HG03460 (cell line): ENCODE measurements around the gene RAI1.
"Not testable (repeated sequence)": the region's sequence is repeated elsewhere in the genome, so short reads cannot be mapped to it uniquely, and the experiment has no call there.

Experiments used
- ATAC-seq: cut with Tn5 transposase; IDR thresholded peaks from one replicate; pipeline ENCODE4 v1.9.1; 2021; ENCODE audit not compliant: unreplicated experiment

The RAI1 gene, protein sequence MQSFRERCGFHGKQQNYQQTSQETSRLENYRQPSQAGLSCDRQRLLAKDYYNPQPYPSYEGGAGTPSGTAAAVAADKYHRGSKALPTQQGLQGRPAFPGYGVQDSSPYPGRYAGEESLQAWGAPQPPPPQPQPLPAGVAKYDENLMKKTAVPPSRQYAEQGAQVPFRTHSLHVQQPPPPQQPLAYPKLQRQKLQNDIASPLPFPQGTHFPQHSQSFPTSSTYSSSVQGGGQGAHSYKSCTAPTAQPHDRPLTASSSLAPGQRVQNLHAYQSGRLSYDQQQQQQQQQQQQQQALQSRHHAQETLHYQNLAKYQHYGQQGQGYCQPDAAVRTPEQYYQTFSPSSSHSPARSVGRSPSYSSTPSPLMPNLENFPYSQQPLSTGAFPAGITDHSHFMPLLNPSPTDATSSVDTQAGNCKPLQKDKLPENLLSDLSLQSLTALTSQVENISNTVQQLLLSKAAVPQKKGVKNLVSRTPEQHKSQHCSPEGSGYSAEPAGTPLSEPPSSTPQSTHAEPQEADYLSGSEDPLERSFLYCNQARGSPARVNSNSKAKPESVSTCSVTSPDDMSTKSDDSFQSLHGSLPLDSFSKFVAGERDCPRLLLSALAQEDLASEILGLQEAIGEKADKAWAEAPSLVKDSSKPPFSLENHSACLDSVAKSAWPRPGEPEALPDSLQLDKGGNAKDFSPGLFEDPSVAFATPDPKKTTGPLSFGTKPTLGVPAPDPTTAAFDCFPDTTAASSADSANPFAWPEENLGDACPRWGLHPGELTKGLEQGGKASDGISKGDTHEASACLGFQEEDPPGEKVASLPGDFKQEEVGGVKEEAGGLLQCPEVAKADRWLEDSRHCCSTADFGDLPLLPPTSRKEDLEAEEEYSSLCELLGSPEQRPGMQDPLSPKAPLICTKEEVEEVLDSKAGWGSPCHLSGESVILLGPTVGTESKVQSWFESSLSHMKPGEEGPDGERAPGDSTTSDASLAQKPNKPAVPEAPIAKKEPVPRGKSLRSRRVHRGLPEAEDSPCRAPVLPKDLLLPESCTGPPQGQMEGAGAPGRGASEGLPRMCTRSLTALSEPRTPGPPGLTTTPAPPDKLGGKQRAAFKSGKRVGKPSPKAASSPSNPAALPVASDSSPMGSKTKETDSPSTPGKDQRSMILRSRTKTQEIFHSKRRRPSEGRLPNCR (N-terminal part only)

GRCh38 chr17:17681187-17681743 is at the start of gene RAI1:
TSS of gene RAI1 (plus strand) at chr17:17681458. CDS start at chr17:17792949, 111,491 bp downstream.
- peak; percentile 46 for ATAC-seq

DNA sequence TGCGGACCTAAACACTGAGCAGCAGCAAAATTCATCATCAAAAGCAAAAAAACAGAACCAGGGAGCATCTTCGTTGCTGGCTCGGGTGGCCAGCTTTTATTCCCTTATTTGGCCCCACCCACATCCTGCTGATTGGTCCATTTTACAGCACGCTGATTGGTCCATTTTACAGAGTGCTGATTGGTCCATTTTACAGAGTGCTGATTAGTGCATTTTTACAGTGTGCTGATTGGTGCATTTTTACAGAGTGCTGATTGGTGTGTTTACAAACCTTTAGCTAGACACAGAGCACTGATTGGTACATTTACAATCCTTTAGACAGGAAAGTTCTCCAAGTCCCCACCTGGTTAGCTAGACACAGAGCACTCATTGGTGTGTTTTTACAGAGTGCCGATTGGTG is 48.6 kb upstream of the RAI1 start:
- ATAC-seq: not testable (repeated sequence)

GRCh38 chr17:17633310-17633709 is 47.9 kb upstream of the RAI1 start:
- ATAC-seq: no peak

DNA sequence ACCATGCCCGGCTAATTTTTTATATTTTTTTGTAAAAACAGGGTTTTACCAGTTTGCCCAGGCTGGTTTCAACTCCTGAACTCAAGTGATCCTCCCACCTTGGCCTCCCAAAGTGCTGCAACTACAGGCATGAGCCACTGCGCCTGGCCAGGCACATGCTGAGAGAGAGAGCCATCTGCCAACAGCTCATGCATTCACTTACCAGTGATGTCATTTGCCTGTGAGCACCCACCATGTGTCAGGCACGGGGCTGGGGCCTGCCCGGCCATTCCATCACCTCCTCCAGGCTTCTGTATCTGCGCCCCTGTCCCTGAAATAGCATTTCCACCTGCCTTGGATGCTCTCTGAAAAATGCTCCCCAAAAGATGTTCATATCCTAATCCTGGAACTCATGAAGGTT is 46.1 kb upstream of the RAI1 start:
- ATAC-seq: no peak

DNA sequence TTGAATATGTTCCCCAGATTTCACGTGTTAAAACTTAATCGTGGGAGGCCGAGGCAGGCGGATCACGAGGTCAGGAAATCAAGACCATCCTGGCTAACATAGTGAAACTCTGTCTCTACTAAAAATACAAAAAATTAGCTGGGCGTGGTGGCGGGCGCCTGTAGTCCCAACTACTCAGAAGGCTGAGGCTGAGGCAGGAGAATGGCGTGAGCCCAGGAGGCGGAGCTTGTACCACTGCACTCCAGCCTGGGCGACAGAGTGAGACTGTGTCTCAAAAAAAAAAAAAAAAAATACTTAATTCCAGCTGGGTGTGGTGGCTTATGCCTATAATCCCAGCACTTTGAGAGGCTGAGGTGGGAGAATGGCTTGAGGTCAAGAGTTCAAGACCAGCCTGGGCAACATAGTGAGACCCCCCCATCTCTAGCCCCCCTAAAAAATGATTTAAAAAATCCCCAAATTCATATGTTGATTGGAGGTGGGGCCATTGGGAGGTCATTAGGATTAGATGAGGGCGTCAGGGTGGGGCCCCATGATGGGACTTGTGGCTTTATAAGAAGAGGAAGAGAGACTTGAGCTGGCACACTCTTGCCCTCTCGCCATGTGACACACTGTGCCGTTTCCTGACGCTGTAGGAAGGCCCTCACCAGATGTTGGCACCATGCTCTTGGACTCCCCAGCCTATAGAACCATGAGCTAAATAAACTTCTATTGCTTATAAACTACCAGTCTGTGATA is 45.6 kb upstream of the RAI1 start:
- not testable (repeated sequence) for ATAC-seq

- ATAC-seq: no peak
These were observed 44.9 kb upstream of the RAI1 start for GRCh38 chr17:17636272-17636885.

- no peak for ATAC-seq
These were observed 42.8 kb upstream of the RAI1 start for GRCh38 chr17:17638467-17638866.

DNA sequence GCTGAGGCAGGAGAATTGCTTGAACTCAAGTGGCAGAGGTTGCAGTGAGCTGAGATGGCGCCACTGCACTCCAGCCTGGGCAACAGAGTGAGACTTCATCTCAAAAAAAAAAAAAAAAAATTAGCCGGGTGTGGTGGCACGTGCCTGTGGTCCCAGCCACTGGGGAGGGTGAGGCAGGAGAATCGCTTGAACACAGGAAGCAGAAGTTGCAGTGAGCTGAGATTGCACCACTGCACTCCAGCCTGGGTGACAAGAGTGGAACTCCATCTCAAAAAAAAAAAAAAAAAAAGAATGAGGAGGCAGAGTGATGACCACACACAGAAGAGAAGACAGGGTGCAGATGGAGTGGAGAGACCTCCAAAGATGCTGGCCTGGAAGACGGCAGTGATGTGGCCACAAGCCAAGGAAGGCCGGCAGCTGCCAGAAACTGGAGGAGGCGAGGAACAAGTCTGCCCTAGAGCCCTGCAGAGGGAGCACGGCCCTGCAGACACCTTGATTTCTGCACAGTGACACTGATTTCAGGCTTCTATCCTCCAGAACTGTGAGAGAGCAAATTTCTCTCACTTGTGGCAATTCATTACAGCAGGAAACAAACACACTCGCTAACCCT is 41.5 kb upstream of the RAI1 start:
- not testable (repeated sequence) for ATAC-seq

GRCh38 chr17:17641621-17642409 is 39.4 kb upstream of the RAI1 start:
- no peak for ATAC-seq

DNA sequence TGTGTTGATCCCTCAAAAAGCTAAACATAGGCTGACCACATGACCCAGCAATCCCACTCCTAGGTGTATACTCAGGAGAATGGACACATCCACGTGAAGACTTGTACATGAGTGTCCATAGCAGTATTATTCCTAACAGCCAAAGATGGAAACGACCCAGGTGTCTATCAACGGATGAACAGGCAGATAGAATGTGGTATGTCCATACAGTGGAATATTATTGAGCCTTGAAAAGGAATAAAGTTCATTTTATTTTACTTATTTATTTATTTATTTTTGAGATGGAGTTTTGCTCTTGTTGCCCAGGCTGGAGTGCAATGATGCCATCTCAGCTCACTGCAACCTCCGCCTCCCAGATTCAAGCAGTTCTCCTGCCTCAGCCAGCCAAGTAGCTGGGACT is 36.1 kb upstream of the RAI1 start:
- ATAC-seq: not testable (repeated sequence)

DNA sequence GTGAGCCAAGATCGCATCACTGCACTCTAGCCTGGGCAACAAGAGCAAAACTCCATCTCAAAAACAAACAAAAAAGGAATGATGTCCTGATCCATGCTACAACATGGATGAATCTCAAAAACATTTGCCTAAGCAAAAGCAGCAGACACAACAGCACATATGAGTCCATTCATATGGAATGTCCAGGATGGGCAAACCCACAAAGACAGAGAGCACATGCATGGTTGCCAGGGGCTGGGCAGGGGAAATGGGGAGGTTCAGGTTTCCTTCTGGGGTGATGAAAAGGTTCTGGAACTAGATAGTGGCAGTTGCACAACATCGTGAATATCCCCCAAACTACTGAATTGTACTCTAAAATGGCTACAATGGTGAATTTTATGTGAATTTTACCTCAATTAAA is 35.3 kb upstream of the RAI1 start:
- no peak for ATAC-seq

GRCh38 chr17:17647524-17648178 is 33.6 kb upstream of the RAI1 start:
- ATAC-seq: no peak

DNA sequence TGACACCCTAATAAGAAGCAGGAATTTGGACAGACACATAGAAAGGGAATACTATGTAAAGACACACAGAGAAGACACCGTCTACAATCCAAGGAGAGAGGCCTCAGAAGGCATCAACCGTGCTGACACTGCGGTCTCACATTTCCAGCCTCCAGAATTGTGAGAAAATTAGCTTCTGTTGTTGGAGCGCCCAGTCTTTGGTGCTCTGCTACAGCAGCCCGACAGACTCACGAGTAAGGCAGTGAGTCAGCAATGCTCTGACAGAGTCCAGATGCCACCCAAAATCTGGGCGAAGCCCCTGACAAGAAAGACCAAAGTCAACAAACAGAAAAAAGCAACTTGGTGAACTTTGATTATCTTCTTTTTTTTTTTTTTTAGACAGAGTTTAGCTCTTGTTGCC is 32.5 kb upstream of the RAI1 start:
- ATAC-seq: no peak

DNA sequence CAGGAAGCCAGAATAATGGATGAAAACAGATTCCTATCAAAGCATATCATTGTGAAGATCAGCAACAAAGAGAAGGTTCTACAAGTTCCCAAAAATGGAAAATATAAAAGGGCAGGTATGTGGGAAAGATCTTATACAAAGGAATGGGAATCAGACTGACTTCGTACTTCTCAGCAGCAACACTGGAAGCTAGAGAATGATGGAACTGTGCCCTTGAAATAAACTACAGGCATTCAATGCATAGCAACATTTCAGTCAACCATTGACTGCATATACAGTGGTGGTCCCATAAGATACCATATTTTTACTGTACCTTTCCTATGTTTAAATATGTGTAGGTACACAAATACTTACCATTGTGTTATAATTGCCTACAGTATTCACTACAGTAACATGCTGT is 30.3 kb upstream of the RAI1 start:
- no peak for ATAC-seq

DNA sequence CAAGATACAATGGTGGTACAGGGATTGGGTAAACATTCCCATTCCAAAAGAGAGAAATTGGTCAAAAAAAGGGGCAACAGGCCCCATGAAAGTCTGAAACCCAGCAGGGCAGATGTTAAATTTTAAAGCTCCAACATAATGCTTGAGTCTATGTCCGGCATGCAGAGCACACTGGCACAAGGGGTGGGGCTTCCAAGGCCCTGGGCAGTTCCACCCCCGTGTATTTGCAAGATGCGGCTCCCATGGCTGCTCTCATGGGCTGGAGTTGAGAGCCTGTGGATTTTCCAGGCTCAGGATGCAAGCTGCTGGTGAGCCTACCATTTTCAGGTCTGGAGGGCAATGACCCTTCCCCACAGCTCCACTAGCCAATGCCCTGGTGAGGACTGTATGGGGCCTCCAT is 27.9 kb upstream of the RAI1 start:
- ATAC-seq: no peak

DNA sequence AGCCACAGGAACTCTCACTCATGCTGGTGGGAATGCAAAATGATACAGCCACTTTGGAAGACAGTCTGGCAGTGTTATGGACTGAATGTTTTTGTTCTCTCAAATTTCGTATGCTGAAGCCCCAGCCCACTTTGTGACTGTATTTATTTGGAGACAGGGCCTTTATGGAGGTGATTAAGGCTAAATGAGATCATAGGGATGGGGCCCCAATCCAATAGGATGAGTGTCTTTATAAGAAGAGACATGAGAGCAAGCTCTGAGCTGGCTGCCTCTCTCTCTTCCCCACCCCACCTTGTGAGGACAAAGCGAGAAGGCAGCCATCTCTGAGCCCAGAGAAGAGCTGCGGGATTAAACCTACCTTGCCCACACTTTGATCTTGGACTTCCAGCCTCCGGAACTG is 21.9 kb upstream of the RAI1 start:
- no peak for ATAC-seq

DNA sequence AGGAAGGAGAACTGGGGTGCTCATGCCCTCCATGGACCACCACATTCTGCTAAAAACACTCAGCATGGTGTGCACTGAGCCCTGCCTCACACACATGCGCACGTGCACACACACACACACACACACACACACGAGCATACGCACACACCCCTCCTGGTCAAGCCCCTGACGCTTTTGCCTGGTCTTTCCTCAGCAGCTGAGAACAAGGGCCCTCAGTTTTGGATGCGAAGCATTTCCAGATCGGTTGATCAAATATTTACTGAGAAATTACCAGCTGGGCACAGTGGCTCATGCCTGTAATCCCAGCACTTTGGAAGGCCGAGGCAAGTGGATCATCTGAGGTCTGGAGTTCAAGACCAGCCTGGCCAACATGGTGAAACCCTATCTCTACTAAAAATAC is 20.1 kb upstream of the RAI1 start:
- ATAC-seq: no peak

- no peak for ATAC-seq
These were observed 19.3 kb upstream of the RAI1 start for GRCh38 chr17:17661834-17662385.
